HUDEP-2 (cell line): ENCODE data around the gene RANBP10.
"Not testable (repeated sequence)": the region's sequence is repeated elsewhere in the genome, so short reads cannot be mapped to it uniquely, and the experiment has no call there.

Experiments used
- DNase-seq, 76 experiments: peaks; one replicate each; lab custom pipeline; 2025; ENCODE audit not compliant: unreplicated experiment in 76 of 76; lab: John Stamatoyannopoulos, UW

The RANBP10 gene

DNA sequence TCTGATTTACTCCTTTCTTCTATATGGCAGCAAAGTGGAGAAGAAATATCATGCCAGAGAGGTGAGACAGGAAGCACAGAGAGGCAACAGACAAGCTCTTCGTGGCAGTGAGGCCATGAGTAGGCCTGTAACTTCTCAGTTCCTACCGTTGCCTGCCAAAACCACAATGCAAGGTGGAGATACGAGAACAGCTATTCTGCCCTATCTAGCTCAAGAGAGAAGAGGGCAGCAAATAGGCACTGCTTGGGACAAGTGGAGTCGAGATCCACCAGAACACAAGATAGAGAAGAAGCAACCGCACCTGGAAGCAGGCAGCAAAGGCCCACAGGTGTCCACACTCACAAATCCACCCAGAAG, 24.8 kb downstream of the RANBP10 start:
- DNase-seq = peak in 72 of 76 experiments; percentile 21 to 88 (median 64)

DNA sequence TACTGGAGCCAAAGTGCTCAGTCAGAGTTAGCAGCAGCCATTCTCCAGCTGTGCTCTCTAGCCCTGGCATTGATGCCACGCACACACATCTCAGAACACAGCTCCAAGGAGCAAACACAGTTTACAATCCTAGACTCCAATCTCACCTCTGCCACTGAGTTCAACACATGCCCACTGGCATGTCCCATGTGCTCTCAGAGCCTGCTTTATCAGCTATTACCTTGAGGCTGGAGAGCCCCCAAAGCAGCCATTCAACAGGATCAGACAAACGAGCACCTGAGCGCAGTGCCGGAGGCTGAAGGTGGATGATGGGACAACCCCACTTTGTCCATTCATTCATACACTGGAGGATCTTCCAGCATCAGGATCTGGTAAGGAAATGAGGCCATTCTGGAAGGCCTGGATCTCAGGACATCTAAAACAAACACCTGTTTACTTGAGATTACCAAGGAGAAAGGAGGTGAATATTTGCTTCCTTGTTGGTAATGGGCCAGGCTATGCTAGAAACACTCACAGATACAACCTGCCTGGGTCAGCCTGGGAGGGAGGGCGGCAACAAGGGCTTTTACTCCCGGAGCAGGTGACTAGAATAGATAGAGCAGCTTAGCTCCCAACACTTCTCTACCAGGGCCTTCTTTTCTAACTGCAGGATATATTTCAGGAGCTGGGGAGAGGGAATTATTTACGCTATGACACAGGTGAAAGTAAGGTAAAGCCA, 25.4 kb downstream of the RANBP10 start:
- DNase-seq = peak in 67 of 76 experiments; percentile 15 to 88 (median 58)

DNA sequence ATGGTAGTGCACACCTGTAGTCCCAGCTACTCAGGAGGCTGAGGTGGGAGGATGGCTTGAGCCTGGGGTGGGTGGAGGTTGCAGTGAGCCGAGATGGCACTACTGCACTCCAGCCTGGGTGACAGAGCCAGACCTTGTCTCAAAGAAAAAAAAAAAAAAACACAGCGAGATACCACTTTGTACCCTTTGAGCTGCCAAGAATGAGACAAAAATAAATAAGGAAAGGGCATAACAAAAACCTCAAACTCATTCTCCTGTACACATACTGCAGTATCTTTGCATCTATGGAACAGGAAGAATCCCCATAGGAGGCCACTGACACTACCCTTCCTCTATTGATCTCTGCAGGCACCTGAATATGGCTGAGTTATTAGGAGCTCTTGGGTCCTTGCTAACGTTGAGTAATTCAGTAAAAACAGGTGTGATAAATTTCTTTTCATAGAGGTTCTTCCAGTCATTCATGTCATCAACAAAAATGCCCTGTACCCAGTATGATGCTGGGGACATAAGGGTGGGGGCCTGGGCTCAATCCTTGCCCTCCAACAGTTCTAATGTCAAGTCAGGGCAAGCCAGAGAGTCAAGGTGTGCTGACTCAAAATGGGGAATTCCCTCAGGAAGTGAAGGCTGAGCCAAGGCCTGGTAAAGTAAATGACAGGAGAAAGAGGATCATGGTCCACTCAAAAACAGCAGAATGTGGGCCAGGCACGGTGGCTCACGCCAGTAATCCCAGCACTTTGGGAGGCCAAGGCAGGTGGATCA, 26.9 kb downstream of the RANBP10 start:
- DNase-seq = no peak

DNA sequence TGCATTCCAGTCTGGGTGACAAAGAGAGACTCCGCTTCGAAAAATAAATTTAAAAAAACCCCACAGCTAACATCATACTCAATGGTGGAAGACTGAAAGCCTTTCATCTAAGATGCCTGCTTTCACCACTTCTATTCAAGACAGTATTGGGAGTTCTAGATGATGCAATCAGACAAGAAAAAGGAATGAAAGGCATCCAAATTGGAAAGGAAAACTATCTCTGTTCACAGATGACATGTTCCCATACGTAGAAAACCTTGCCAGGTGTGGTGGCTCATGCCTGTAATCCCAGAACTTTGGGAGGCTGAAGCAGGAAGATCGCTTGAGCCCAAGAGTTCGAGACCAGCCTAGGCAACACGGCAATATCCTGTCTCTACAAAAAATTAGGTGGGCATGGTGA, 31.1 kb downstream of the RANBP10 start:
- DNase-seq = no peak

DNA sequence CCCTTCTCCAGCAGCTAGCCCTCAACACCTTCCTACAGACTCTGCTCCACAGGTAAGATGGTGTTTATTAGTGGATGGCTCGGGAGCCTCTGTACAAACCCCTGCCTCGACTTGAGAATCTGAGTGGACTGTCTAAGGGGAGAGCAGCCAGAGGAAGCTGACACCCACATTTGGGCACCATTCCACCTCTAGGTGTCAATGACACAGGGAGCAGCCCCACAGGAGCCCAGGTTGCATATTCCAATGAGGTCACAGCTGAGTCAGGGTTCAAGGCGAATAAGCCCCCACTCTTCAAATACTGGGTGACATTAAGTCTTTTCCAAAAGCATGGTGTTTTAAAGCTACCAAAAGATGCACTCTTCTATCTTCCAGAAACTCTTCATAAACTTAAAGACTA, 31.9 kb downstream of the RANBP10 start:
- DNase-seq = no peak

DNA sequence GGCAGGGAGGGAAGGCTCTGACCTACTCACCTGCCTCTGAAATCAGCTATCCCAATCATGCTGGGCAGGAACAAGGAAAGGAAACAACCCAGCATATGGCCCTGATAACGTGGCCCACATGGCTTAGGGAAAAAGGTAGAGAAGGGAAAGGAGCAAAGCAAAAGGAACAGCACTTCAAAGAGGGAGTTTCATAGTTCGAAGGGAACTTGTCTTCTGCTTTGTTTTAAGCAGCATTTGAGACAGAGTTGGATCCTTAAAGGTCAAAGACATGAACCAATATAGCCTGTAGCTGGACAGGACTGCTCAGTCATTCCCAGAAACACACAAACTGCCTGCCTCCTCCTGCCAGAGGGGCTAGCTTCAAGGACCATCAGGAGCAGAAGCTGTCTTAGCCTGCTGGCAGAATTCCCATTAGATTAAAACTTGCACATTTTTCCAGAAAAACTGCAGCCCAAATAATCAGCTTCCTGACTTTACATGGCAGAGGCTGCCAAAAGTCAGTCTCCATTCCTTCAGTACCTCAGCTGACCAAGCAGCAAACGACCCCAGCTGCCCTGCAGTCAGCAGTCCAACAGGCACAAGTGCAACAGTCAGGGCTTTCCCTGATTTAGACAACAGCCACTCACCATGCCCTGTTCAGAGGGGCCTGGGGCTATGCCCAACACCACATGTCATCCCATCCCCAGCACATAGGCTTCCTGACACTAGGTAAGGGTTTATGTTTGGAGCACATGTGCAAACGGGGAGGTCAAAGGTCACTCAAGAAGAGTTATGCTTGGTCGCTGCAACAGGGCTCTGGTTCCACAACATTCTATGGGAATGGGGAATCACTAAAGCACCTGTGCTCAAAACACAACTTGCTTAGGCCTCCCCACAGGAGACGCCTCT, 32.5 kb downstream of the RANBP10 start:
- DNase-seq = no peak

DNA sequence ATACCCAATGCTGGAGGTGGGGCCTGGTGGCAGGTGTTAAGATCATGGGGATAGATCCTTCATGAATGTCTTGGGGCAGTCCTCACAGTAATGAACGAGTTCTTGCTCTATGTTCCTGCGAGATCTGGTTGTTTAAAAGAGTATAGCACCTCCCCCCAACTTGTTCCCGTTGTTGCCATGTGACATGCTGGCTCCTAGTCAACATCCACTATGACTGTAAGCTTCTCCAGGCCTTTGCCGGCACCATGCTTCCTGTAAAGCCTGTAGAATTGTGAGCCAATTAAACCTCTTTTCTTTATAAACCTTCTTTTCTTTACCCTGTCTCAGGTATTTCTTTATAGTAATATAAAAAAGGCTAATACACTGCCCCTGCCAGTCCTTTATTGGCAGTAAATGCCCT, 33.3 kb downstream of the RANBP10 start:
- peak in 5 of 76 experiments; percentile 8 to 21 (median 14) for DNase-seq

DNA sequence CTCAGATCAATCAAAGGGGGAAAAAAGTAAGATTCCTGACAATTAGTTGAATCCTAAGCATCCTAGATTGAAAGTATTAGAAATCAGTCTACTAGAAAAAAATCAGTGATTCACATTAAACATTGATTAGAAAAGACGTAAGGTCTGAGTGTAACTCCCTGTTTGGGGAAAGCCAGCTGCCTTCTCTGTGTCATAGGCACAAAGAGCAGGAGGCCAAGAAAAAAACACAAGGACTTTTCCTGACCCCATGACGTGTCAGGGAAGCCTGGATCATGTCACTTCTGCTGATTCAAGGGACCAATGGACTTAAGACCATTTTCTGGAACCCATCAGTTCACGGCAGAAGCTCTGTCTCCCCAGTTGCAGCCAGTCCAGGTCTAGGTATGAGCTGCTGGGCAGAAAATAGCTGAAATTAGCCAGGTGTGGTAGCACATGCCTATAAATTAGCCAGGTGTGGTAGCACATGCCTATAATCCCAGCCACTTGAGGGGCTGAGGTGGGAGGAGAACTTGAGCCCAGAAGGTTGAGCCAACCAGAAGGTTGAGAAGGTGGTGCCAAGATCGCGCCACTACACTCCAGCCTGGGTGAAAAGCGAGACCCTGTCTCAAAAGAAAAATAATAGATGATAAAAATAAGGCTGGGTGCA, 35.9 kb downstream of the RANBP10 start:
- DNase-seq = no peak

DNA sequence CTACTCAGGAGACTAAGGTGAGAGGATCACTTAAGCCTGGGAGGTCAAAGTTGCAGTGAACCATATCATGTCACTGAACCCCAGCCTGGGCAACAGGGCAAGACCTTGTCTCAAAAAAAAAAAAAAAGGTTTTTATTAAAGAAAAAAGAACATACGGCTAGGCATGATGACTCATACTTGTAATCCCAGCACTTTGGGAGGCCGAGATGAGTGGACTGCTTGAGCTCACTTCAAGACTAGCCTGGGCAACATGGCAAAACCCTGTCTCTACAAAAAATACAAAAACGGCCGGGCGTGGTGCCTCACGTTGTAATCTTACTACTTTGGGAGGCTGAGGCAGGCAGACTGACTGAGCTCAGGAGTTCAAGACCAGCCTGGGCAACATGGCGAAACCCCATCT, 38.4 kb downstream of the RANBP10 start:
- peak in 4 of 76 experiments; percentile 7 to 17 (median 15) for DNase-seq

DNA sequence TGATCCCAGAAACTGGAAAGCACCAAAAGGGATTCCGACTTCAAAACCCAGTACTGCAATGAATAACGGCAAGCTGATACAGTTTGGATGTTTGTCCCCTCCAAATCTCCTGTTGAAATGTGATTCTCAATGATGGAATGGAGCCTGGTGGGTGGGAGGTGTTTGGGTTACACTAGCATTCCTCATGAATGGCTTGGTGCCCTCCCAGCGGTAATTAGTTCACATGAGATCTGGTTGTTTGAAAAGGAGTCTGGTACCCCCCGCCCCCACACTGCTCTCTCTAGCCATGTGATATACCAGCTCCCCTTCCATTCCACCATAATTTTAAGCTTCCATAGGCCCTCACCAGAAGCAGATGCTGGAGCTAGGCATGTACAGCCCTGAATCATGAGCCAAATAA, 40.1 kb downstream of the RANBP10 start:
- DNase-seq = no peak

DNA sequence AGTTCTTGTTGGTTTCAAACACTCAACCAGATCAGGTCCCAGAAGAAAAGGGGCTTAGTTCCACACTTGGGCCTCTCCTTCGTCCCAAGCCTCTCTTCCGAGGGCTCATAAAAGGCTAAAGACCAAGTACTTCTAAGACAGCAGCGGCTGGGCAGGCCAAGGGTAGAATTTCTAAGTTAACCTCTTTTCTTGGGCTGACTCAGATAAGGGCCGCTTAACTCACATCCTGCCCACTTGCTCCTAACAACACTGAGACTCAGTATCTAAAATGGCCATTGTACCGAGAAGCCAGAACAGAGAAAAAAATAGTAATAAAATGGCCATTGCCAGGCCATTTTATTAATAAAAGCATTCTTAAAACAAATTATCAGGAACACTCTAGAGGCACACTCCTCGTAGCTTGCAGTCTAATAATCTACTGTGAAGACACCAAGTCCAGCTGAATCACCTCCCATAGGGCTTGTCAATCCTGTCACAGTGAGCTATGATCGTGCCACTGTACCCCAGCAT, 42.1 kb downstream of the RANBP10 start:
- DNase-seq = no peak

DNA sequence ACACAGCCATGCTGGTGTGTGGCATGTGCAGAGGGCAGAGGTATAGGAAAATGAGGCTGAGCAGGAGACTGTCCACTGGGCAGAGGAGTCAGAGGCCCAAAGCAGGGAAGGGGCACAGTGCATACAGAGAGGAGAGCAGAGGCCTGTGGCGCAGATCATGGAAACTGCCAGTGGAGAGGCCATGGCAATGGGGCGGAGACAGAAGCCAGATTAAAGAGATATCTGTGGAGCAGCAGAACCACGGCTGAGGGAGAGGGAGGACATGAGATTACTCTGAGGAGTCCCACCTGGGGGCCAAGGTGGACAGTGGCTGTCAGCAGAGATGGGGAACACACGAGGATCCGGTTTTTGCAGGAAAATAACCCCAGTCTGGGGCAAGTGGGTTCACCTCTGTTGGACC, 43.3 kb downstream of the RANBP10 start:
- DNase-seq = peak in 25 of 76 experiments; percentile 9 to 43 (median 25)

DNA sequence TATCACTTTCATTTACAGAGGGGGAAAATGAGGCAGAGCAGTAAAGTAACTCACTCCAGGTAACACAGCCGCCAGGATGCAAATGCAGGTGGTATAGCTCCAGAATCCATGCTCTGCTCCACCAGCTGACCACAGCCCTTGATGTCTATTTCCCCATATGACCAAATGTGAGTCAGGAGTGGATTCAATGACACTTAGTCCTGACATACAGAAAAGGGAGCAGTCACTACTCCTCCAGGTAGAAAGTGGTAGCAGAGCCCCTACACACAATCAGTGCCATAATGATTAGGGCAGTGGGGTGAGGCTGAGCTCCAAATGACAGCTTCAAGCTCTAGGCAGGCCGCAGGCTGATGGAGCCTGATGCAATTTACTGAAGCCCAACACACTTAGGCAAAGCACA, 44.0 kb downstream of the RANBP10 start:
- no peak for DNase-seq

DNA sequence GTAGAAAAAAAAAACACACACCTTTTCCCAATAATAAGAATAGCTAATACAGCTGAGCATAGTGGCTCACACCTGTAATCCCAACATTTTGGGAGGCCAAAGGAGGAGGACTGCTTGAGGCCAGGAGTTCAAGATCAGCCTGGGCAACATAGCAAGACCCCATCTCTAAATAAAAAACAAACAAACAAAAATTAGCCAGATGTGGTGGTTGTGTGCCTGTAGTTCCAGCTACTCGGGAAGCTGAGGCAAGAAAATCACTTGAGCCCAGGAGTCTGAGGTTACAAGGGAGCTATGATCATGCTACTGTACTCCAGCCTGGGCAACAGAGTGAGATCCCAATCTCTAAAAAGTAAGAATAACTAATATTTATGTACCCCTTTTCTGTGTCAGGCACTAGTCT, 44.4 kb downstream of the RANBP10 start:
- no peak for DNase-seq

DNA sequence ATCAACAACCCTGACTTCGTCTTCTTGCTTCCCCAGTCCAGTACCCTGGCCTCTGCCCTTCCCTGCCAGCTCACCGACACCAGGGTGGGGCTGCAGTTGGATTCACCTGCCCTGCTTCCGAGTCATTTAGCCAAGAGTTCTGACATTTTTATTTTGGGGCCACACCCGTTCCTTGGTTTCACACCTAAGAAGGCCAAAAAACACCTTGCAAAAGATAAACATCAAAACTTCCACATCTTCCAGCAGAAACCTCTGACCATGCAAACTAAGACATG, 45.5 kb downstream of the RANBP10 start:
- no peak for DNase-seq

DNA sequence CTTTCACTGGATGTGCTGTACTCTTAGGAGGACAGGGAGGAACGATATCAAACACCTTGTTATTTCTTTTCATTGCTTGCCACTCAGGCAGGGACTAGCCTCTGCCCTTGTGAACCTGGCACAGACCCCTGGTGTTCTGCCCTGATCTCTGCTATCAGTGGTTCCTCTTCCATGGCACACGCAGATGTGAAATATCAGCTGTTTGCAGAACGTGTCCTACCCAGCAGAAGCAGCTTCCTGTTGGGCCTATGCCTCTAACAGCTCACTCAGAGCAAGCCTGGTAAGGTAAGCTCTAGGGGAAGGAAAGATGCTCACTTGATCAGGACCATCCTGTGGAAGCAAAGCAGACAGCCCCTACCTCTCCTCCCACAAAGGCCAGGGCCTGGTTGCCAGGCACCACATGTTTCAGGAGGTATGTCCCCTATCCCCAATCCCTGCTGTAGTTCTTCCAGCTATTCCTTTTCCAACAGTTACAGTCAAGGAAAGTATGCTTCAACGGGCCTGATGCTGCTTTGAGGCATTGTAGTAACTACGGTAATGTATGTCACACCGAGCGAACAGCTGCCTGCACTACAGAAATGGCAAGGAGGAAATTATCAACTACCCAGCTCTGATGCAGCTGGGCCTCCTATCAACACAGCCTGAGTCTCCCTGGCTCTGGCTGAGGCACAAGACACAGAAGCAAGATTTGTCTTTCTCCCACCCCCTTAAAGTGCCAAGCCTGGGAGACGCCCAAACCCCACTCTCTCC, 46.0 kb downstream of the RANBP10 start:
- DNase-seq = peak in 71 of 76 experiments; percentile 36 to 91 (median 74)

DNA sequence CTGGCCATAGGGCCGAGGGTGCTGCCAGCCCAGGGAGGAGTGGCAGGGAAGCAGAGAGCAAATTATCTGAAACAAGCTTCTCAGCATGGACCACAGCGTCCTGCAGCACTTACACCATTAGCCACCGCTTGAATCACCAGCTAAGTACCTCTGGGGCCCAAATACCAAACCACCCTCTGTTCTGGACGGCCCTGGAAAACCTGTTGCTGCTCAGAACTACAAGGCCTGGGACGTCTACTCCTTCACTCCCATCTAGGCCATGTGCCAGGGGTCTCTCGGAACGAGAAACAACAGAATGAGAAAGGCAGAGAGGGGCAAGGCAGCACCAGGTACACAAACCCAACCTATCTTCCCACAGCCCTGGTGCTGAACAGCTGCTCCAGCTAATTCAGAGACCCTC, 47.4 kb downstream of the RANBP10 start:
- DNase-seq = no peak

DNA sequence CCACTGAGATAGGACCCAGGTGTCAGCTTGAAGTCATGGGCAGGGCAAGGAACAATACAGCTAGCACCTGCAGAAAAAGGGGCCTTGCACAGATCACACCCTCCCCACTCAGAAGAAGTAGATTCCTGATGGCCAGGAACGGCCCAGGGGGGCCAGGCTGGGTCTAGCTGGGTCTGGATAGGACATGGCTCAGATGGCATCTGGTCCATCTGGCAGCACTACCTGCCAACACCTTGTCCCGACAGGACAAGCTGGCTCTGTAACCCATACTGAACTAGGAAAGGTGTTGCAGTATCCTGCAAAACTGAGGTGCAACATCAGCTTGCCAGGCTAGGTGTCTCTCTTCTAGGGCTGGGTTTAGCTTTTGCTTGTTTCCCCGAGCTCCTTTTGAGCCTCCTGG, 48.4 kb downstream of the RANBP10 start:
- DNase-seq = no peak

DNA sequence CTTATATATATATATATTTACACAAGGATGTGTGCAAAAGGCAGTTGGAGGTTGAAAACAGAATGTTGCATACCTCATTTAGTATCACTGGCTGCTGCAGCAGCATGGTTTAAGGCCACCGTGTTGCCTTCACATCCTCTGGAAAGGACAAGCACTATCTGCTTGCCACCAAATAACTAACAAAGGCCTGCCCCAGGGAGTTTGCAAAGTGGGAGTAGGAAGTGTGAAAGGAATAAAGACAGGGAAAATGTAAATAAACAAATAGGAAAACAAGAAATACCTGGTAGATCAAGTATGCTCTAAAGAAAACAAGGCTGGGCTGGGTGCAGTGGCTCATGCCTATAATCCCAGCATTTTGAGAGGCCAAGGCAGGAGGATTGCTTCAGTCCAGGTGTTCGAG, 53.7 kb downstream of the RANBP10 start:
- DNase-seq = no peak

DNA sequence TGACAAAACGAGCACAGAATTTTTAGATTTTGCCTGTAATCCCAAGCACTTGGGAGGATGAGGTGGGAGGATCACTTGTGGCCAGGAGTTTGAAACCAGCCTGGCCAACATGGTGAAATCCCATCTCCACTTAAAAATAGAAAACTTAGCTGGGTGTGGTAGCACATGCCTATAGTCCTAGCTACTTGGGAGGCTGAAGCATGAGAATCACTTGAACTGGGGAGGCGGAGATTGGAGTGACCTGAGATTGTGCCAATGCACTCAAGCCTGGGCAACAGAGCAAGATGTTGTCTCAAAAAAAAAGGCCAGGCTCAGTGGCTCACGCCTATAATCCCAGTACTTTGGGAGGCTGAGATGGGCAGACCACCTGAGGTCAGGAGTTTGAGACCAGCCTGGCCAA, 55.0 kb downstream of the RANBP10 start:
- not testable (repeated sequence) for DNase-seq
